SK-N-SH treated with all-trans-retinoic acid at 6 μM for 48 hours (cell line): ENCODE measurements around the gene NRF1.

ENCODE experiments used
- ATAC-seq: fragments of 200-7000 bp; cut with Tn5 transposase; 3 replicates; pipeline ENCODE4 v1.9.1; 2020; ENCODE audit warnings: mild to moderate bottlenecking, moderate library complexity
- ARNTL ChIP-seq: fragments of 450-650 bp; formaldehyde crosslinking; IDR thresholded peaks from 2 replicates; pipeline ENCODE4 v1.5.0; 2020; ENCODE audit warnings: low read depth, mild to moderate bottlenecking, moderate library complexity, borderline replicate concordance
- BACH2 ChIP-seq: fragments of 250-450 bp; sonication (Bioruptor Pico); IDR thresholded peaks from 2 replicates; pipeline ENCODE4 v1.9.0; 2021; ENCODE audit warnings: mild to moderate bottlenecking, borderline replicate concordance
- CSDC2 ChIP-seq: fragments of 250-450 bp; sonication (Bioruptor Pico); IDR thresholded peaks from 2 replicates; pipeline ENCODE4 v1.5.0; 2020; ENCODE audit warnings: mild to moderate bottlenecking, moderate library complexity
- ESRRG ChIP-seq: fragments of 250-450 bp; sonication (Bioruptor Pico); IDR thresholded peaks from 2 replicates; pipeline ENCODE4 v1.6.1; 2021; ENCODE audit warnings: mild to moderate bottlenecking
- GLIS3 ChIP-seq: fragments of 250-450 bp; sonication (Bioruptor Pico); IDR thresholded peaks from 2 replicates; pipeline ENCODE4 v1.5.0; 2020; ENCODE audit warnings: mild to moderate bottlenecking, moderate library complexity
- ISL1 ChIP-seq: fragments of 250-450 bp; sonication (Bioruptor Pico); IDR thresholded peaks from 2 replicates; pipeline ENCODE4 v2.1.2; 2022; ENCODE audit warnings: mild to moderate bottlenecking, moderate library complexity
- OSR1 ChIP-seq: fragments of 250-450 bp; sonication (Bioruptor Pico); IDR thresholded peaks from 2 replicates; pipeline ENCODE4 v1.8.0; 2022; ENCODE audit warnings: moderate library complexity, mild to moderate bottlenecking, inconsistent platforms
- PPARA ChIP-seq: fragments of 250-450 bp; sonication (Bioruptor Pico); IDR thresholded peaks from 2 replicates; pipeline ENCODE4 v1.5.0; 2020; ENCODE audit warnings: mild to moderate bottlenecking, borderline replicate concordance
- RARB ChIP-seq: fragments of 250-450 bp; sonication (Bioruptor Pico); IDR thresholded peaks from 2 replicates; pipeline ENCODE4 v1.8.0; 2021; ENCODE audit warnings: mild to moderate bottlenecking, moderate library complexity
- SNAI2 ChIP-seq: fragments of 250-450 bp; sonication (Bioruptor Pico); IDR thresholded peaks from 2 replicates; pipeline ENCODE4 v1.5.0; 2020; ENCODE audit warnings: mild to moderate bottlenecking, moderate library complexity
- TOX ChIP-seq: fragments of 250-450 bp; sonication (Bioruptor Pico); IDR thresholded peaks from 2 replicates; pipeline ENCODE4 v1.8.0; 2021; ENCODE audit warnings: mild to moderate bottlenecking, moderate library complexity, borderline replicate concordance
- ZC3H10 ChIP-seq: fragments of 250-450 bp; sonication (Bioruptor Pico); IDR thresholded peaks from 2 replicates; pipeline ENCODE4 v1.5.1; 2021; ENCODE audit warnings: mild to moderate bottlenecking, moderate library complexity
- ZFP3 ChIP-seq: fragments of 250-450 bp; sonication (Bioruptor Pico); IDR thresholded peaks from 2 replicates; pipeline ENCODE4 v1.5.0; 2020; ENCODE audit warnings: mild to moderate bottlenecking, moderate library complexity
- ZNF565 ChIP-seq: fragments of 450-650 bp; formaldehyde crosslinking; conservative IDR thresholded peaks from 2 replicates; pipeline ENCODE4 v1.5.0; 2020; ENCODE audit warnings: low read depth, mild to moderate bottlenecking, moderate library complexity
- ZNF70 ChIP-seq: fragments of 450-650 bp; formaldehyde crosslinking; IDR thresholded peaks from 2 replicates; pipeline ENCODE4 v1.5.0; 2020; ENCODE audit warnings: mild to moderate bottlenecking, moderate library complexity
- ZNF8 ChIP-seq: fragments of 450-650 bp; formaldehyde crosslinking; IDR thresholded peaks from 2 replicates; pipeline ENCODE4 v1.5.0; 2020; ENCODE audit warnings: mild to moderate bottlenecking, moderate library complexity
- TF ChIP-seq, protein P1 (sequence below): fragments of 250-450 bp; sonication (Bioruptor Pico); IDR thresholded peaks from 2 replicates; pipeline ENCODE4 v1.5.0; 2020; ENCODE audit warnings: mild to moderate bottlenecking, moderate library complexity
- TF ChIP-seq, protein P2 (sequence below): fragments of 250-450 bp; sonication (Bioruptor Pico); IDR thresholded peaks from 2 replicates; pipeline ENCODE4 v1.8.0; 2020; ENCODE audit warnings: mild to moderate bottlenecking, moderate library complexity, borderline replicate concordance
- TF ChIP-seq, protein P3 (sequence below): fragments of 250-450 bp; sonication (Bioruptor Pico); IDR thresholded peaks from 2 replicates; pipeline ENCODE4 v1.8.0; 2021; ENCODE audit warnings: low read depth, mild to moderate bottlenecking, moderate library complexity, borderline replicate concordance

NRF1 gene

DNA sequence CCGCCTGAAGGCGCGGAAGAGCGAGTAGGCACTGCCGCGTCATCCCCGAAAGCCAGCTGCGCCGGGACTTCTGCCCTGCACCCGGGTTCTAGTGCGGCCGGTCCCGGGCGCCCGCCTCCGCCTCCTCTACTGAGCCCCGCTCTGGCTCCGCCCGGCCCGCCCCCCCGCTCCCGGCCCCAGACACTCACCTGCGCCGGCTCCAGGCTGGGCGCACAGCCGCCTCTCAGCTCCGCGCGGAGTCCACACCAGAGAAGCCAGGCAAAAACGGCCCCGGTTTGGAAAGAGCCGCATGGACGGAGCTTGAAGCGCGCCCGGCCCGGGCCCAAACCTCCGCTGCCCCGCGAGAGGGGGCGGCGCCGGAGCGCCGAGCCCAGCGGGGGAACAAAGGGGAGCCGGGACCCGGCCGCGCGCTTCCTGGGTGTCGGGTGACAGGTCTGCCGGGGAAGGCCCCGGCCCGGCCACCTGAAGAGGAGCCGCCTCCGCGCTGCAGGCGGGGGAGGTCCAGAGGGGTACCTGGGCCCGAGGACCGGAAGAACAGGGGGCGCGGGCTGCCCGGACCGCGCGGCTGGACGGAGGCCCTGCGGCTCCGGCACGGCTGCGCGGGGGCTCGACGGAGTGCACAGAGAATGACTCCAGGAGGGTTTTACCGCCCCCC is 168.2 kb downstream of the NRF1 start:
- TF ChIP-seq ISL1 (CRISPR knock-in tag) (no peak), CSDC2 (CRISPR knock-in tag) (no peak), ESRRG (CRISPR knock-in tag) (no peak), BACH2 (CRISPR knock-in tag) (no peak), TOX (no peak), ZFP3 (no peak), RARB (no peak), ZNF70 (no peak), PPARA (no peak), ARNTL (no peak), ZNF565 (CRISPR knock-in tag) (no peak), ZC3H10 (no peak), OSR1 (no peak), SNAI2 (no peak), GLIS3 (no peak)
- TF ChIP-seq, protein P1, sequence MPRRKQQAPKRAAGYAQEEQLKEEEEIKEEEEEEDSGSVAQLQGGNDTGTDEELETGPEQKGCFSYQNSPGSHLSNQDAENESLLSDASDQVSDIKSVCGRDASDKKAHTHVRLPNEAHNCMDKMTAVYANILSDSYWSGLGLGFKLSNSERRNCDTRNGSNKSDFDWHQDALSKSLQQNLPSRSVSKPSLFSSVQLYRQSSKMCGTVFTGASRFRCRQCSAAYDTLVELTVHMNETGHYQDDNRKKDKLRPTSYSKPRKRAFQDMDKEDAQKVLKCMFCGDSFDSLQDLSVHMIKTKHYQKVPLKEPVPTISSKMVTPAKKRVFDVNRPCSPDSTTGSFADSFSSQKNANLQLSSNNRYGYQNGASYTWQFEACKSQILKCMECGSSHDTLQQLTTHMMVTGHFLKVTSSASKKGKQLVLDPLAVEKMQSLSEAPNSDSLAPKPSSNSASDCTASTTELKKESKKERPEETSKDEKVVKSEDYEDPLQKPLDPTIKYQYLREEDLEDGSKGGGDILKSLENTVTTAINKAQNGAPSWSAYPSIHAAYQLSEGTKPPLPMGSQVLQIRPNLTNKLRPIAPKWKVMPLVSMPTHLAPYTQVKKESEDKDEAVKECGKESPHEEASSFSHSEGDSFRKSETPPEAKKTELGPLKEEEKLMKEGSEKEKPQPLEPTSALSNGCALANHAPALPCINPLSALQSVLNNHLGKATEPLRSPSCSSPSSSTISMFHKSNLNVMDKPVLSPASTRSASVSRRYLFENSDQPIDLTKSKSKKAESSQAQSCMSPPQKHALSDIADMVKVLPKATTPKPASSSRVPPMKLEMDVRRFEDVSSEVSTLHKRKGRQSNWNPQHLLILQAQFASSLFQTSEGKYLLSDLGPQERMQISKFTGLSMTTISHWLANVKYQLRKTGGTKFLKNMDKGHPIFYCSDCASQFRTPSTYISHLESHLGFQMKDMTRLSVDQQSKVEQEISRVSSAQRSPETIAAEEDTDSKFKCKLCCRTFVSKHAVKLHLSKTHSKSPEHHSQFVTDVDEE (CRISPR knock-in tag): no peak
- TF ChIP-seq, protein P2, sequence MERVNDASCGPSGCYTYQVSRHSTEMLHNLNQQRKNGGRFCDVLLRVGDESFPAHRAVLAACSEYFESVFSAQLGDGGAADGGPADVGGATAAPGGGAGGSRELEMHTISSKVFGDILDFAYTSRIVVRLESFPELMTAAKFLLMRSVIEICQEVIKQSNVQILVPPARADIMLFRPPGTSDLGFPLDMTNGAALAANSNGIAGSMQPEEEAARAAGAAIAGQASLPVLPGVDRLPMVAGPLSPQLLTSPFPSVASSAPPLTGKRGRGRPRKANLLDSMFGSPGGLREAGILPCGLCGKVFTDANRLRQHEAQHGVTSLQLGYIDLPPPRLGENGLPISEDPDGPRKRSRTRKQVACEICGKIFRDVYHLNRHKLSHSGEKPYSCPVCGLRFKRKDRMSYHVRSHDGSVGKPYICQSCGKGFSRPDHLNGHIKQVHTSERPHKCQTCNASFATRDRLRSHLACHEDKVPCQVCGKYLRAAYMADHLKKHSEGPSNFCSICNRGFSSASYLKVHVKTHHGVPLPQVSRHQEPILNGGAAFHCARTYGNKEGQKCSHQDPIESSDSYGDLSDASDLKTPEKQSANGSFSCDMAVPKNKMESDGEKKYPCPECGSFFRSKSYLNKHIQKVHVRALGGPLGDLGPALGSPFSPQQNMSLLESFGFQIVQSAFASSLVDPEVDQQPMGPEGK (CRISPR knock-in tag): no peak
- TF ChIP-seq, protein P3, sequence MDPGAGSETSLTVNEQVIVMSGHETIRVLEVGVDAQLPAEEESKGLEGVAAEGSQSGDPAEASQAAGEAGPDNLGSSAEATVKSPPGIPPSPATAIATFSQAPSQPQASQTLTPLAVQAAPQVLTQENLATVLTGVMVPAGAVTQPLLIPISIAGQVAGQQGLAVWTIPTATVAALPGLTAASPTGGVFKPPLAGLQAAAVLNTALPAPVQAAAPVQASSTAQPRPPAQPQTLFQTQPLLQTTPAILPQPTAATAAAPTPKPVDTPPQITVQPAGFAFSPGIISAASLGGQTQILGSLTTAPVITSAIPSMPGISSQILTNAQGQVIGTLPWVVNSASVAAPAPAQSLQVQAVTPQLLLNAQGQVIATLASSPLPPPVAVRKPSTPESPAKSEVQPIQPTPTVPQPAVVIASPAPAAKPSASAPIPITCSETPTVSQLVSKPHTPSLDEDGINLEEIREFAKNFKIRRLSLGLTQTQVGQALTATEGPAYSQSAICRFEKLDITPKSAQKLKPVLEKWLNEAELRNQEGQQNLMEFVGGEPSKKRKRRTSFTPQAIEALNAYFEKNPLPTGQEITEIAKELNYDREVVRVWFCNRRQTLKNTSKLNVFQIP (CRISPR knock-in tag): no peak
- TF ChIP-seq, all 23 proteins: peak for 0
- peak; percentile 30 for ATAC-seq

DNA sequence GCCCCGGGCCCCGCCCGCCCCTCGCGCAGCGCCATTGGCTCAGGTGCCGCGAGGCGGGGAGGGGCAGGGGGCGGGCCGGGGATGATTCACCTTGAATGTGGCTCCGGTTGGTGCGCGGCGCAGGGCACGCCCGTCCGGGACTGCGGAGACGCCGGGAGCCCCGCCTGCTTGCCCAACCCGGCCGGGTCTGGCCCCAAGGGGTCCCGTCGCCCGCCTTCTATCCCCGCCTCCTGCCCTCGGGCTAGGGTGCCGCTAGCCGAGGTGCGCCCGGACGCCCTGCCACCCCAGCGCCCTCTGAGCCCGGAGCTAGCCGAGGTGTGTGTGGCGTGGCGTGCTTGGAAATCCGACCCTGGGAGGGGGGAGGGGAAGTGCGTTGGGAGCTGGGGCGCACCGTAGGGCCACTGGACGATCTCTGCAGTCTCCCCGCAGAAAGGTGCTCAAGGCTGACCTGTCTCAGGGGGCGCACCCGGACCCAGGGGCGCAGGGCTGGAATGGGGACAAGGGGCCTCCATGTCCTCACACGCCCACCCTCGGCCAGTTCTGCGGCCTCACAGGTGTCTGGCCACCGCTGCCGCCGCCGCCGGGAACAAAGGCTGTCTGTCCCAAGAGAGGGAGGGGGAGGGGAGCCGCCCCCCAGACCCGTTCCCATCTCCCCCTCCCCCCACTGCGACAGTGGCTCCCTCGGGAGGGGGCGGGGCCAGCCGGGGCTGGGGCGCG is 168.9 kb downstream of the NRF1 start:
- ATAC-seq: peak; percentile 63
- no peak for TF ChIP-seq CSDC2 (CRISPR knock-in tag)
- no peak for TF ChIP-seq BACH2 (CRISPR knock-in tag)
- no peak for TF ChIP-seq ISL1 (CRISPR knock-in tag)
- TF ChIP-seq ARNTL: no peak
- TF ChIP-seq ZNF8 (CRISPR knock-in tag): no peak
- no peak for TF ChIP-seq OSR1
- TF ChIP-seq ZFP3: no peak

DNA sequence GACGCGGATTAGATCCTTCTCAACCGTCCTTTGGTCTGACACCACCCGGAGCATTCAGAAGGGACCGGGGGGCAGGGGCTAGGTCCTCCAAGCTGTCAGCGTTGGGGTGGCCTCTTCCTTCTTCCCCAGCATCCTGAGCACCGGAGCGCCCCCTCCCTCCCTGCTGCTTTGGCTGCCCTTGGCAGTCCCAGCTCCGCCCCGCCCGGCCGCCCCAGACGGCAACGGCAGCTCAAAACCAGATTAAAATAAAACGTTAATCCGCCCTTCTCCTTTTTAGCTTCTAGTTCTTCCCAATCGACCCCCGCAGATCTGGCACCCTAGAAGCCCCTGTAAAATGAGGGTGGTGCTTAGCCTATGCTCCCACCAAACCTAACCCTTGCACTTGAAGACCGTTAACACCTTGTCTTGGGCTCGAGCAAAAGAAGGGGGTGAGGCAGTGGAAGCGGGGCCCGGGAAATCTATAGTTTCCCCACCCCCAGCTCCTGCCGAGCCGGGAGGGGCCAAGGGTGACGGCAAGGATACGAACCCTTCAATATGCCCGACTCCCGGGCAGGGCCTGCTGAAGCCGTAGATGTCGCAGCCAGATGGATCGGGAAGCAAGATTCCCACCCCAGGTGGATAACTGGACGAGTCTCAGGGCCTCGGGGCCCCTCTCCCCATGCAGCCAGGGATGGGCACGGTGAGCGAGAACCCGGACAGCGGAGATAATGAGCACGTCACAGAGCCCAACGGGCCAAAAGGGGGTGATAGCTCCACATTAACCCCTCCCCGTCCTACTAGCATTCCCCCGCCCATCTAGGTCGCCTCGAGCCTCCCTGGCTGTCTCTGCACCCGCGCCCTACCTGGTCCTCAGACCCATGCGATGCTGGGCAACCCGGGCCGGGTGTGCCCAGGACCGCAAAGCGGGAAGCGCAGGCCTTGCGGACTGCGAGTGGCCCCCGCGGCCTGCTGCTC is 169.7 kb downstream of the NRF1 start:
- peak; percentile 2; the same call in 2 of the 3 replicates for ATAC-seq
- TF ChIP-seq BACH2 (CRISPR knock-in tag): no peak
- TF ChIP-seq RARB: no peak
- no peak for TF ChIP-seq ZNF8 (CRISPR knock-in tag)
- TF ChIP-seq PPARA: no peak

DNA sequence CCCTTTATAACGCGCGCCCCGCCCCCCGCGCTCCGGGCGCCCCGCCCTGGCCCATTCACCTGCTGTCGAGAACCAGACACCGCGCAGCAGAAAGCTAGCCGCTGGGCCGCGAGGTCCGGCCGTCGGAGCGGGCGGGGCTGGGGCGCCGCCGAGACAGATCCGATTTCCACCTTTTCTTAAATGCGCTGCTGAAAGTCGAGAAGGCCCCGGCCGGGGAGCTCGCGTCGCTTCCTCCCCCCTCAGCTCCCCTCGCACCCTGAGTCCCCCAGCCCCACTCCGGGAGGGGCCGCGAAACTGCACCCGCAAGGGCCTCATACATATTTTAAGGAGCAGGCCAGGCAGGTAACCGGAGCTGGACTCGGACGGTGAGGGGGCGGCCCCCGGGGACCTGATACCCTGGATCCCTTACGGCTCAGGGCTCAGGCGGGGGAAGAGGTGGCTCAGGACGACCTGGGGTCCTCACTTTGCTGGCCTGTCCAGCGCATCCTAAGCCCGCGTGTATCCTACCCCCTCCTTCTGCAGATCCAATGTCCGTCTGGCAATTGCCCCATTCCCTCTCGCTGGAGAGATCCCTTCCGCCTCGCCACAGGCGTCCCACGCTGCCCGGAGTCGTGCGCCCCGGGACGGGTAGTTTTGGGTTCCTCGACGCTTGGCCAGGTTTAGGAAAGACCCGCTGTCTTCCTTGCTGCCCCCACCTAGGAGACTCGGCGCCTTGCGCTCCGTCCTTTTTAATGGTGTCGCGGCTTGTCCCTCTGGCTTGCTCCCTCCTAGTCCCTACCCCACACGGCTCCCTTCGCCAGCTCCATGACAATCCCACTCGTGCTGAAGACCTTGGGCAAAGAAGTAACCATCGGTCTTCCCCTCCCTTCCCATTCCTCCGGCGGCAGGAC is 170.7 kb downstream of the NRF1 start:
- TF ChIP-seq ZNF565 (CRISPR knock-in tag) (no peak), CSDC2 (CRISPR knock-in tag) (no peak), RARB (no peak), BACH2 (CRISPR knock-in tag) (no peak)
- TF ChIP-seq, protein P2 (CRISPR knock-in tag): no peak
- ATAC-seq: peak; percentile 14
